Stomach (tissue), 9 donors: Measurements from ENCODE around the gene NPY2R. TPM values are rescaled to one million over a fixed set of nuclear protein-coding genes. Genes with fewer than 3 reads are reported as not detected.

ENCODE experiments used
- DNase-seq, 2 donors: peaks; one replicate each; pipeline versions ENCODE4 v3.0.0 to v3.0.0-alpha.2; 2013 to 2019
- H3K27ac ChIP-seq, 5 donors: fragments of 200-600 bp in 4 of 5; sonication (generic) in 4 of 5; one replicate each; pipeline ENCODE4 v1.5.1; 2013 to 2019; ENCODE audit warnings: mild to moderate bottlenecking in 1 of 5, moderate library complexity in 1 of 5
- H3K27me3 ChIP-seq, 3 donors: fragments of 200-600 bp; sonication (generic); one replicate each; pipeline ENCODE4 v1.5.1; 2017 to 2019; ENCODE audit warnings: mixed run types in 1 of 3
- H3K36me3 ChIP-seq, 4 donors: fragments of 200-600 bp; sonication (generic); 1 replicate in 3 of 4; 2 replicates in 1 of 4; pipeline ENCODE4 v1.5.1; 2016 to 2019
- H3K4me1 ChIP-seq, 4 donors: fragments of 200-600 bp; sonication (generic); one replicate each; pipeline ENCODE4 v1.5.1; 2016 to 2019
- H3K4me3 ChIP-seq, 4 donors: fragments of 200-600 bp; sonication (generic) in 3 of 4; one replicate each; pipeline ENCODE4 v1.5.1; 2016 to 2019; ENCODE audit warnings: mild to moderate bottlenecking in 1 of 4
- H3K9me3 ChIP-seq, 4 donors: fragments of 200-600 bp; sonication (generic); one replicate each; pipeline ENCODE4 v1.5.1; 2016 to 2019
- EP300 ChIP-seq: sonication (generic); formaldehyde crosslinking; IDR thresholded peaks from one replicate; pipeline ENCODE4 v1.6.1; 2017; ENCODE audit warnings: antibody characterized with exemption
- POLR2A ChIP-seq, 4 donors: fragments of 450-650 bp; IDR thresholded peaks; one replicate each; pipeline ENCODE4 v1.6.1; 2016; ENCODE audit warnings: antibody characterized with exemption in 4 of 4, control low read depth in 2 of 4, mild to moderate bottlenecking in 1 of 4, moderate library complexity in 1 of 4
- POLR2AphosphoS5 ChIP-seq, 3 donors: sonication (generic); formaldehyde crosslinking; IDR thresholded peaks; one replicate each; pipeline ENCODE4 v1.6.1; 2016; ENCODE audit warnings: antibody characterized with exemption in 3 of 3
- WGBS, 5 donors: extraction: QIAGEN DNeasy Blood & Tissue Kit in 3 of 5; methylation state at CpG; one replicate each; pipeline versions ENCODE4 v1.1.5 to v1.1.7; 2013 to 2018; 5-methylcytosine and 5-hydroxymethylcytosine counted together
- intact Hi-C: fragments of 100-400 bp; cut with DNase I; formaldehyde crosslinking; loops from one replicate; pipeline ENCODE4 v1.15.1; 2023; ENCODE audit warnings: low total_unique reads
- polyA plus RNA-seq, 3 donors: library from polyadenylated mRNA; stranded (reverse); fragments of 200-250 nt; gene quantifications; one replicate each; pipeline ENCODE4 v1.2.3, GENCODE V29; 2013
- total RNA-seq, 5 donors: library from RNA; depleted of rRNA; stranded (reverse); fragments of >200 nt; gene quantifications; one replicate each; pipeline versions ENCODE4 v1.1.0 to v1.2.3, GENCODE V29; 2014 to 2016
- TF ChIP-seq, protein P1 (sequence below), 7 experiments: fragments of 450-650 bp in 4 of 7; fragments of 200-600 bp in 3 of 7; sonication (generic) in 3 of 7; IDR thresholded peaks; one replicate each; pipeline ENCODE4 v1.5.1; 2016 to 2019; ENCODE audit warnings: antibody characterized with exemption in 7 of 7, control low read depth in 2 of 7, mild to moderate bottlenecking in 1 of 7
- donor health status: healthy with polysubstance abuse.
- donor health status: Bipolar disorder and iron deficiency.
- donor health status: healthy.

NPY2R gene
- total and polyA plus RNA-seq, 8 donors: 0.08 to 1.8 (median 0.58) TPM; not detected in 5

DNA sequence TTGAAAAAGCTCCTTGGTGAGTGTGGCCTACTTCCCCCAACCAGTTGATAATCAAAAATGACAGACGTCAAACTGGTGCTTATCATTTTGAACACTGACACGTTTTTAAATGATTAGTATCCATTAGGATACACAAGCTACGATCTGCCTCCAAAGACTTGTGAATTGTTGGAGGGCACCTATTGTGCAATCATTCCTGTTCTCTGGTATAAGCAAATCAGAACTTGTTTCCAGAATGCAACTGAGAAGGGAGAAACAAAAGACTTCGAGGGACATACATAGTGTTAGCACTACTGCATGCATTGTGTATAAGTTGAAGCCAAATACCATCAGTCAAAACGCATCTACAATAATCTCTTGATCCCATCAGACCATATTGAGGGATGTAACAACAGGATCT is 11.6 kb downstream of the NPY2R start:
- no peak for DNase-seq
- no peaks in the 10 kb centered on the region for H3K36me3 ChIP-seq
- no peak overlapping the region for H3K27ac ChIP-seq
- TF ChIP-seq, protein P1, sequence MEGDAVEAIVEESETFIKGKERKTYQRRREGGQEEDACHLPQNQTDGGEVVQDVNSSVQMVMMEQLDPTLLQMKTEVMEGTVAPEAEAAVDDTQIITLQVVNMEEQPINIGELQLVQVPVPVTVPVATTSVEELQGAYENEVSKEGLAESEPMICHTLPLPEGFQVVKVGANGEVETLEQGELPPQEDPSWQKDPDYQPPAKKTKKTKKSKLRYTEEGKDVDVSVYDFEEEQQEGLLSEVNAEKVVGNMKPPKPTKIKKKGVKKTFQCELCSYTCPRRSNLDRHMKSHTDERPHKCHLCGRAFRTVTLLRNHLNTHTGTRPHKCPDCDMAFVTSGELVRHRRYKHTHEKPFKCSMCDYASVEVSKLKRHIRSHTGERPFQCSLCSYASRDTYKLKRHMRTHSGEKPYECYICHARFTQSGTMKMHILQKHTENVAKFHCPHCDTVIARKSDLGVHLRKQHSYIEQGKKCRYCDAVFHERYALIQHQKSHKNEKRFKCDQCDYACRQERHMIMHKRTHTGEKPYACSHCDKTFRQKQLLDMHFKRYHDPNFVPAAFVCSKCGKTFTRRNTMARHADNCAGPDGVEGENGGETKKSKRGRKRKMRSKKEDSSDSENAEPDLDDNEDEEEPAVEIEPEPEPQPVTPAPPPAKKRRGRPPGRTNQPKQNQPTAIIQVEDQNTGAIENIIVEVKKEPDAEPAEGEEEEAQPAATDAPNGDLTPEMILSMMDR (IDR thresholded peaks at IDR 0.05): no peak
- TF ChIP-seq POLR2AphosphoS5 (IDR thresholded peaks at IDR 0.05) (no peak), EP300 (no peak), POLR2A (IDR thresholded peaks at IDR 0.05) (no peak)
- no peaks in the 10 kb centered on the region for H3K4me1 ChIP-seq
- intact Hi-C loops: no loop called here
- no peaks in the 10 kb centered on the region for H3K27me3 ChIP-seq
- 55 to 65% (median 60%) methylated on average over 5 of the region's 5 CpGs for WGBS, 5 donors
- no peak overlapping the region for H3K4me3 ChIP-seq
- no peaks in the 10 kb centered on the region for H3K9me3 ChIP-seq

DNA sequence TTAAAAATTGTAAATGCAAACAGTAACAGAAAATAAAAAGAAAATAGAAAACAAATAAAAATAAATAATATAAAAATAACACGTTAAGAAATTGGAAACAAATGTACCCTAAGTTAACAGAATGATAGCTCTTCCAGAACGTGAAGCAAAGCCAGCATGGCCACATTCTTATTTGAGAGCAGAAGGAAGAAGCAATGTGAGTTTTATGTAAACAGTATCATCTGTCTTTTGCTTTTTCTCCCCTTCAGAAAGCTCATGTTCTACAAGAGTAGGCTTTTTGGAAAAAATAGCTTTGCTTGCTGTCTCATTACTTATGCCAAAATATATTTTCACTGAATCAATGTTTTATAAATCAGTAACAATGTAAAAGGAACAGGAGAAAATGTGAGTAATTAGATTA is 18.7 kb downstream of the NPY2R start:
- Histone ChIP-seq H3K36me3 (no peaks in the 10 kb centered on the region), H3K9me3 (no peaks in the 10 kb centered on the region), H3K4me1 (no peaks in the 10 kb centered on the region), H3K27ac (no peak overlapping the region), H3K27me3 (no peaks in the 10 kb centered on the region), H3K4me3 (no peak overlapping the region)
- DNase-seq: no peak
- TF ChIP-seq, protein P1 (IDR thresholded peaks at IDR 0.05): no peak
- no peak for TF ChIP-seq POLR2A (IDR thresholded peaks at IDR 0.05)
- TF ChIP-seq EP300: no peak
- no peak for TF ChIP-seq POLR2AphosphoS5 (IDR thresholded peaks at IDR 0.05)
- WGBS, 5 donors: 17 to 28% (median 21%) methylated on average over 2 of the region's 2 CpGs
- intact Hi-C loops: no loop called here

DNA sequence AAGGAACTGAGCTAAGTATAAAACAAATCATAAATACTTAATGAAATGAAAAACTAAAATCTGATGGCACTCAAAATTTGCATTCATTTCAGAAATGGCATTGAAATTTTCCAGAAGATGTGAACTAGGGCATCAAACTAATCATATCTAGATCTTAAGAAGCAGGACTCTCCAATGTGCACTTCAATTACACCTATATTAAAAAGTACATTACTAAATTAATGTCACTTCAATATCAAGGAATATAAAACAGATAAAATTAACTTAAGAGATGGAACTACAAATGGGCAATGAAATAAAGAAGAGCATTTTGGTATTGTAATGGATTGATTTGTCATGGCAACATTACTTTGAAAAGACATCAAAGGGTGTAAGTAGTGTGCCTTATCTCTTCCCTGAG is 20.3 kb downstream of the NPY2R start:
- no peaks in the 10 kb centered on the region for H3K9me3 ChIP-seq
- no peak overlapping the region for H3K4me3 ChIP-seq
- TF ChIP-seq, protein P1 (IDR thresholded peaks at IDR 0.05): no peak
- no peak for TF ChIP-seq POLR2A (IDR thresholded peaks at IDR 0.05)
- H3K36me3 ChIP-seq: no peaks in the 10 kb centered on the region
- no peaks in the 10 kb centered on the region for H3K27me3 ChIP-seq
- no peaks in the 10 kb centered on the region for H3K4me1 ChIP-seq
- no peak for DNase-seq
- intact Hi-C loops: no loop called here
- no peak overlapping the region for H3K27ac ChIP-seq

- Histone ChIP-seq H3K4me3 (no peak overlapping the region), H3K27ac (no peak overlapping the region), H3K9me3 (no peaks in the 10 kb centered on the region), H3K27me3 (no peaks in the 10 kb centered on the region), H3K4me1 (no peaks in the 10 kb centered on the region), H3K36me3 (no peaks in the 10 kb centered on the region)
- intact Hi-C loops: no loop called here
- DNase-seq: no peak
- no peak for TF ChIP-seq POLR2AphosphoS5 (IDR thresholded peaks at IDR 0.05)
- TF ChIP-seq POLR2A (IDR thresholded peaks at IDR 0.05): no peak
- TF ChIP-seq EP300: no peak
- TF ChIP-seq, protein P1 (IDR thresholded peaks at IDR 0.05): no peak
These were observed 24.0 kb downstream of the NPY2R start for GRCh38 chr4:155232432-155232831.

DNA sequence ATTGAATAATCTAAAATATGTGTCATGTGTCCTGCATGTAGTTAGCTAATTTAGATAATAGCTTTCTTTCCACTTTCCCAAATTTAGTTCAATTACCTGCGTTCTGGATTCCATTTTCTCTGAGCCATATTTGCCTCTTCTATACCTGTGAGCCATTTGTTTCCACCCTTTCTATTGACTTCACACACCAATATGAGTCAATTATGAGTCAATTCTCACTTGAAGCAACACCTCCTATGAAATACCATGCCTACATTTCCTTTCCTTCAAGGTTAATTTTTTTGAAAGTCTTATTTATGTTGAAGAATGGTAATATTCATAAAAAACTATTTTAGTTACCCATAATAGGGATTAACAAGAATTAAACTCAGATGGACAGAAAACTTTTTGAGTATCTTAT is 25.8 kb downstream of the NPY2R start:
- WGBS, 5 donors: 85 to 100% (median 89%) methylated on average over 1 of the region's 1 CpG
- H3K9me3 ChIP-seq: no peaks in the 10 kb centered on the region
- no peaks in the 10 kb centered on the region for H3K4me1 ChIP-seq
- H3K27ac ChIP-seq: no peak overlapping the region
- no peak for DNase-seq
- TF ChIP-seq, protein P1 (IDR thresholded peaks at IDR 0.05): no peak
- TF ChIP-seq EP300 (no peak), POLR2A (IDR thresholded peaks at IDR 0.05) (no peak), POLR2AphosphoS5 (IDR thresholded peaks at IDR 0.05) (no peak)
- no peaks in the 10 kb centered on the region for H3K36me3 ChIP-seq
- intact Hi-C loops: no loop called here
- H3K27me3 ChIP-seq: no peaks in the 10 kb centered on the region
- no peak overlapping the region for H3K4me3 ChIP-seq
